ENCODE results near the gene ADAM12. TPM values are rescaled to one million over a fixed set of nuclear protein-coding genes. Genes with fewer than 3 reads are reported as not detected.

The ADAM12 gene
- total and polyA plus RNA-seq, 2 donors (not counting 3 experiments of a cell fraction or from before 2014, with no cell fraction given) = 0.22 to 0.33 TPM

GRCh38 chr10:126212738-126213137, 175.5 kb downstream of the ADAM12 start:
- TF ChIP-seq, protein P1, sequence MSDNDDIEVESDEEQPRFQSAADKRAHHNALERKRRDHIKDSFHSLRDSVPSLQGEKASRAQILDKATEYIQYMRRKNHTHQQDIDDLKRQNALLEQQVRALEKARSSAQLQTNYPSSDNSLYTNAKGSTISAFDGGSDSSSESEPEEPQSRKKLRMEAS (IDR thresholded peaks at IDR 0.05; ENCODE audit: insufficient read depth, insufficient read length) = no peak
- TF ChIP-seq POLR2AphosphoS5 (IDR thresholded peaks at IDR 0.05; ENCODE audit: insufficient read depth, low read depth, low read length) (no peak), EZH2 (IDR thresholded peaks at IDR 0.05; ENCODE audit: borderline replicate concordance, low read depth, low read length, severe bottlenecking) (no peak), GATA2 (IDR thresholded peaks at IDR 0.05; ENCODE audit: insufficient read depth, insufficient read length, low read depth, low read length) (no peak), POLR2A (IDR thresholded peaks at IDR 0.05; ENCODE audit: low read depth, low read length) (no peak), JUN (IDR thresholded peaks at IDR 0.05; ENCODE audit: borderline replicate concordance, insufficient read depth, insufficient read length, low read depth) (no peak), FOS (IDR thresholded peaks at IDR 0.05; ENCODE audit: borderline replicate concordance, insufficient read depth, low read length) (no peak), MYC (IDR thresholded peaks at IDR 0.05; ENCODE audit: low read depth, low read length) (no peak)
- TF ChIP-seq, protein P2, sequence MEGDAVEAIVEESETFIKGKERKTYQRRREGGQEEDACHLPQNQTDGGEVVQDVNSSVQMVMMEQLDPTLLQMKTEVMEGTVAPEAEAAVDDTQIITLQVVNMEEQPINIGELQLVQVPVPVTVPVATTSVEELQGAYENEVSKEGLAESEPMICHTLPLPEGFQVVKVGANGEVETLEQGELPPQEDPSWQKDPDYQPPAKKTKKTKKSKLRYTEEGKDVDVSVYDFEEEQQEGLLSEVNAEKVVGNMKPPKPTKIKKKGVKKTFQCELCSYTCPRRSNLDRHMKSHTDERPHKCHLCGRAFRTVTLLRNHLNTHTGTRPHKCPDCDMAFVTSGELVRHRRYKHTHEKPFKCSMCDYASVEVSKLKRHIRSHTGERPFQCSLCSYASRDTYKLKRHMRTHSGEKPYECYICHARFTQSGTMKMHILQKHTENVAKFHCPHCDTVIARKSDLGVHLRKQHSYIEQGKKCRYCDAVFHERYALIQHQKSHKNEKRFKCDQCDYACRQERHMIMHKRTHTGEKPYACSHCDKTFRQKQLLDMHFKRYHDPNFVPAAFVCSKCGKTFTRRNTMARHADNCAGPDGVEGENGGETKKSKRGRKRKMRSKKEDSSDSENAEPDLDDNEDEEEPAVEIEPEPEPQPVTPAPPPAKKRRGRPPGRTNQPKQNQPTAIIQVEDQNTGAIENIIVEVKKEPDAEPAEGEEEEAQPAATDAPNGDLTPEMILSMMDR (IDR thresholded peaks at IDR 0.05; ENCODE audit: extremely low read depth in 1 of 2, insufficient read depth in 1 of 2, low read depth in 1 of 2, low read length in 2 of 2) = no peak
- CTCF ChIA-PET = no interaction called here
- no peaks in the 10 kb centered on the region for H3K36me3 ChIP-seq (ENCODE audit: control insufficient read depth in 2 of 2, extremely low read depth in 1 of 2, insufficient read depth in 2 of 2, low read length in 2 of 2)
- H3K9me1 ChIP-seq (replicated peaks; ENCODE audit: control insufficient read depth, extremely low read depth, insufficient read depth, low read length) = no peaks in the 10 kb centered on the region
- BruUV-seq (replicated peaks) = no TSS peak
- H3K27ac ChIP-seq (ENCODE audit: insufficient read depth, low read depth, low read length) = no peak overlapping the region
- no peaks in the 10 kb centered on the region for H3K27me3 ChIP-seq (ENCODE audit: control insufficient read depth in 2 of 2, insufficient read depth in 2 of 2, low read length in 2 of 2)
- no peak for DNase-seq (ENCODE audit: low read depth, low spot score)
- intact Hi-C loops (cut with micrococcal nuclease) (no loop called here), dilution Hi-C loops (cut with MboI; ENCODE audit: extremely low pct_ligation_motif_present, low sequenced_read_pairs) (no loop called here)
- no peaks in the 10 kb centered on the region for H4K20me1 ChIP-seq (replicated peaks; ENCODE audit: control insufficient read depth, extremely low read depth, insufficient read depth, low read length)
- H2AFZ ChIP-seq (ENCODE audit: low read depth, low read length) = no peak overlapping the region
- H3K79me2 ChIP-seq (ENCODE audit: control insufficient read depth, insufficient read depth, low read length) = no peaks in the 10 kb centered on the region
- no peak overlapping the region for H3K4me3 ChIP-seq (replicated peaks in 1 of 3; ENCODE audit: insufficient read depth in 1 of 3, low read depth in 1 of 3, low read length in 3 of 3)
- no peaks in the 10 kb centered on the region for H3K9me3 ChIP-seq (replicated peaks; ENCODE audit: control insufficient read depth, insufficient read depth, low read length)
- no peaks in the 10 kb centered on the region for H3K4me1 ChIP-seq (ENCODE audit: control insufficient read depth, extremely low read depth, insufficient read depth, low read length)
- POLR2A ChIA-PET = no interaction called here
- no peak overlapping the region for H3K9ac ChIP-seq (replicated peaks; ENCODE audit: extremely low read depth, insufficient read depth, low read length)
- FAIRE-seq = no peak
- H3K4me2 ChIP-seq (ENCODE audit: insufficient read depth, low read length) = no peak overlapping the region
